ENCODE data around the gene PCTP. TPM values are rescaled to one million over a fixed set of nuclear protein-coding genes. Genes with fewer than 3 reads are reported as not detected.
A peak's percentile ranks its signal among the peaks of the same experiment; 100 is the strongest.

PCTP gene
- total and polyA plus RNA-seq, 9 of the 15 experiments (the other 6 are each of a cell fraction or from before 2014, with no cell fraction given), result 10.9 to 62.3 (median 41.2) TPM

DNA sequence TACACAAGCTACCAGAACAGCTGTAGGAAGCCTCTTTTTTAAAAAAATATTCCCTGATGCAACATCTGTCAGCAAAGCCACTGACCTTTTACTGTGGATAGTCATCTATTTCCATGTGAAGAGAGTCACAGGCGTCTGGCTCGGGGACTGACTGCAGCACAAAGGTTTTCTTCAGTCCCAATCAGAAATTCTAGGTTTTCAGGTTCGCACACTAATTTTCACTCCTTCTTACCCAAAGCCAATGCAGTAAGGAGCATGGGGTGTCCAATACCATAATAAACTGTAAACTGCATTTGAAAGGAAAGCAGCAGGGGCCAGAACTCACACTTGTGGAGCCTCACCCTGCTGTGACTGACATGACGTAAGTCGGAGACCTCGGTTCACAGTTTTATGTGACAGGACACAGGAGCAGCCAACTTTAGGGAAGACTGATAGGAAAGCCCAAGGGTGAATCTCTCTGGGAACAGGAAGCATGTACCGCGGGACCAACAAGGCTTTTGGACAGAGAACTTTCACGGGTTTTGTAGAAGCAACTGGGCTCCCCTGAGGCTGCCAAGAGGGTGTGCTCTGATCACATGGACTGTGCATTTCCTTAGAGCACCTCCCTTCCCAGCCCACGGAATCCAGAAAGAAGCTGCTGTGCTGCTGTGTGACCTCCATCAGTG lies 19.1 kb upstream of the PCTP start (continued):
- TF ChIP-seq ZNF280A (IDR thresholded peaks at IDR 0.05; ENCODE audit: low read depth, partially characterized antibody) (no peak), EHMT2 (IDR thresholded peaks at IDR 0.05) (no peak; the same call in 1 of the 2 replicates), WHSC1 (IDR thresholded peaks at IDR 0.05; ENCODE audit: low read length) (no peak), ZBTB40 (IDR thresholded peaks at IDR 0.05) (no peak), ZBTB40 (CRISPR knock-in tag; IDR thresholded peaks at IDR 0.05) (no peak), ZNF644 (tag; IDR thresholded peaks at IDR 0.05; ENCODE audit: low read depth) (peak; percentile 26; the same call in 1 of the 2 replicates)
- TF ChIP-seq, protein P1, sequence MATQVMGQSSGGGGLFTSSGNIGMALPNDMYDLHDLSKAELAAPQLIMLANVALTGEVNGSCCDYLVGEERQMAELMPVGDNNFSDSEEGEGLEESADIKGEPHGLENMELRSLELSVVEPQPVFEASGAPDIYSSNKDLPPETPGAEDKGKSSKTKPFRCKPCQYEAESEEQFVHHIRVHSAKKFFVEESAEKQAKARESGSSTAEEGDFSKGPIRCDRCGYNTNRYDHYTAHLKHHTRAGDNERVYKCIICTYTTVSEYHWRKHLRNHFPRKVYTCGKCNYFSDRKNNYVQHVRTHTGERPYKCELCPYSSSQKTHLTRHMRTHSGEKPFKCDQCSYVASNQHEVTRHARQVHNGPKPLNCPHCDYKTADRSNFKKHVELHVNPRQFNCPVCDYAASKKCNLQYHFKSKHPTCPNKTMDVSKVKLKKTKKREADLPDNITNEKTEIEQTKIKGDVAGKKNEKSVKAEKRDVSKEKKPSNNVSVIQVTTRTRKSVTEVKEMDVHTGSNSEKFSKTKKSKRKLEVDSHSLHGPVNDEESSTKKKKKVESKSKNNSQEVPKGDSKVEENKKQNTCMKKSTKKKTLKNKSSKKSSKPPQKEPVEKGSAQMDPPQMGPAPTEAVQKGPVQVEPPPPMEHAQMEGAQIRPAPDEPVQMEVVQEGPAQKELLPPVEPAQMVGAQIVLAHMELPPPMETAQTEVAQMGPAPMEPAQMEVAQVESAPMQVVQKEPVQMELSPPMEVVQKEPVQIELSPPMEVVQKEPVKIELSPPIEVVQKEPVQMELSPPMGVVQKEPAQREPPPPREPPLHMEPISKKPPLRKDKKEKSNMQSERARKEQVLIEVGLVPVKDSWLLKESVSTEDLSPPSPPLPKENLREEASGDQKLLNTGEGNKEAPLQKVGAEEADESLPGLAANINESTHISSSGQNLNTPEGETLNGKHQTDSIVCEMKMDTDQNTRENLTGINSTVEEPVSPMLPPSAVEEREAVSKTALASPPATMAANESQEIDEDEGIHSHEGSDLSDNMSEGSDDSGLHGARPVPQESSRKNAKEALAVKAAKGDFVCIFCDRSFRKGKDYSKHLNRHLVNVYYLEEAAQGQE (IDR thresholded peaks at IDR 0.05; ENCODE audit: borderline replicate concordance), result peak; percentile 22; the same call in 1 of the 2 replicates
- TF ChIP-seq, protein P1 (CRISPR knock-in tag; IDR thresholded peaks at IDR 0.05; ENCODE audit: low read depth), result no peak
